Duodenal mucosa (tissue), 2 donors: ENCODE results near the gene NAALADL2.

ENCODE experiments used
- H3K27ac ChIP-seq: one replicate; pipeline ENCODE4 v1.7.0; 2013; ENCODE audit warnings: low read depth, low read length
- H3K27me3 ChIP-seq, 2 donors: one replicate each; pipeline ENCODE4 v1.7.0; 2013; ENCODE audit warnings: low read length in 2 of 2, control low read depth in 1 of 2; ENCODE audit not compliant: insufficient read depth in 2 of 2, control insufficient read depth in 1 of 2
- H3K36me3 ChIP-seq, 2 donors: one replicate each; pipeline ENCODE4 v1.7.0; 2013; ENCODE audit warnings: low read length in 2 of 2, control low read depth in 1 of 2; ENCODE audit not compliant: insufficient read depth in 2 of 2, control insufficient read depth in 1 of 2
- H3K4me1 ChIP-seq, 2 donors: one replicate each; pipeline ENCODE4 v1.7.0; 2013; ENCODE audit warnings: low read length in 2 of 2, control low read depth in 1 of 2; ENCODE audit not compliant: insufficient read depth in 2 of 2, control insufficient read depth in 1 of 2
- H3K4me3 ChIP-seq, 2 donors: one replicate each; pipeline ENCODE4 v1.7.0; 2013; ENCODE audit warnings: low read length in 2 of 2, low read depth in 1 of 2
- H3K9ac ChIP-seq, 2 donors: one replicate each; pipeline ENCODE4 v1.7.0; 2013; ENCODE audit warnings: low read length in 2 of 2, low read depth in 1 of 2
- H3K9me3 ChIP-seq, 2 donors: one replicate each; pipeline ENCODE4 v1.7.0; 2013; ENCODE audit warnings: low read length in 2 of 2, control low read depth in 1 of 2; ENCODE audit not compliant: control insufficient read depth in 1 of 2

Gene NAALADL2

GRCh38 chr3:175208326-175208725 lies 349.2 kb downstream of the NAALADL2 start:
- no peaks in the 10 kb centered on the region for H3K27me3 ChIP-seq
- no peak overlapping the region for H3K9ac ChIP-seq
- no peaks in the 10 kb centered on the region for H3K9me3 ChIP-seq
- H3K27ac ChIP-seq, result no peak overlapping the region
- no peak overlapping the region for H3K4me3 ChIP-seq
- H3K36me3 ChIP-seq, result peaks cover 0 to 2% of the 10 kb centered on the region in 2 donors
- H3K4me1 ChIP-seq, result no peaks in the 10 kb centered on the region

GRCh38 chr3:175211466-175211865 lies 352.3 kb downstream of the NAALADL2 start:
- H3K27me3 ChIP-seq, result no peaks in the 10 kb centered on the region
- no peak overlapping the region for H3K27ac ChIP-seq
- no peaks in the 10 kb centered on the region for H3K36me3 ChIP-seq
- H3K4me3 ChIP-seq, result no peak overlapping the region
- no peaks in the 10 kb centered on the region for H3K9me3 ChIP-seq
- H3K9ac ChIP-seq, result no peak overlapping the region
- no peaks in the 10 kb centered on the region for H3K4me1 ChIP-seq

GRCh38 chr3:175212896-175213295 lies 353.8 kb downstream of the NAALADL2 start:
- Histone ChIP-seq H3K9me3 (no peaks in the 10 kb centered on the region), H3K27me3 (no peaks in the 10 kb centered on the region), H3K36me3 (no peaks in the 10 kb centered on the region)

GRCh38 chr3:175214216-175214615 lies 355.1 kb downstream of the NAALADL2 start:
- H3K4me3 ChIP-seq, result no peak overlapping the region
- no peaks in the 10 kb centered on the region for H3K9me3 ChIP-seq
- no peaks in the 10 kb centered on the region for H3K4me1 ChIP-seq
- H3K27me3 ChIP-seq, result no peaks in the 10 kb centered on the region
- no peaks in the 10 kb centered on the region for H3K36me3 ChIP-seq
- H3K27ac ChIP-seq, result no peak overlapping the region
- H3K9ac ChIP-seq, result no peak overlapping the region

More at GRCh38 chr3:175212896-175213295, 353.8 kb downstream of the NAALADL2 start:
- Histone ChIP-seq H3K27ac (no peak overlapping the region), H3K4me1 (no peaks in the 10 kb centered on the region), H3K9ac (no peak overlapping the region), H3K4me3 (no peak overlapping the region)

GRCh38 chr3:175215833-175216232 lies 356.7 kb downstream of the NAALADL2 start:
- Histone ChIP-seq H3K9ac (no peak overlapping the region), H3K27me3 (no peaks in the 10 kb centered on the region), H3K4me3 (no peak overlapping the region), H3K36me3 (no peaks in the 10 kb centered on the region), H3K9me3 (no peaks in the 10 kb centered on the region), H3K4me1 (no peaks in the 10 kb centered on the region), H3K27ac (no peak overlapping the region)

- no peak overlapping the region for H3K4me3 ChIP-seq
- no peak overlapping the region for H3K27ac ChIP-seq
- no peaks in the 10 kb centered on the region for H3K9me3 ChIP-seq
- H3K36me3 ChIP-seq, result no peaks in the 10 kb centered on the region
- no peak overlapping the region for H3K9ac ChIP-seq
- H3K27me3 ChIP-seq, result no peaks in the 10 kb centered on the region
- H3K4me1 ChIP-seq, result peaks cover 0 to 5% of the 10 kb centered on the region in 2 donors
These were observed 363.2 kb downstream of the NAALADL2 start for GRCh38 chr3:175222356-175222755.

GRCh38 chr3:175224051-175224450 lies 364.9 kb downstream of the NAALADL2 start:
- H3K27me3 ChIP-seq, result no peaks in the 10 kb centered on the region
- H3K9me3 ChIP-seq, result no peaks in the 10 kb centered on the region
- H3K27ac ChIP-seq, result no peak overlapping the region
- H3K4me3 ChIP-seq, result no peak overlapping the region
- H3K36me3 ChIP-seq, result no peaks in the 10 kb centered on the region
- H3K9ac ChIP-seq, result no peak overlapping the region
- H3K4me1 ChIP-seq, result peaks cover 0 to 5% of the 10 kb centered on the region in 2 donors

- H3K27ac ChIP-seq, result no peak overlapping the region
- H3K9me3 ChIP-seq, result no peaks in the 10 kb centered on the region
- no peak overlapping the region for H3K9ac ChIP-seq
- no peaks in the 10 kb centered on the region for H3K36me3 ChIP-seq
- no peaks in the 10 kb centered on the region for H3K27me3 ChIP-seq
- H3K4me1 ChIP-seq, result peaks cover 0 to 5% of the 10 kb centered on the region in 2 donors
- no peak overlapping the region for H3K4me3 ChIP-seq
These were observed 367.3 kb downstream of the NAALADL2 start for GRCh38 chr3:175226444-175226843.

- Histone ChIP-seq H3K9me3 (no peaks in the 10 kb centered on the region), H3K27me3 (no peaks in the 10 kb centered on the region), H3K27ac (no peak overlapping the region), H3K36me3 (no peaks in the 10 kb centered on the region), H3K9ac (no peak overlapping the region), H3K4me3 (no peak overlapping the region), H3K4me1 (peaks cover 0 to 5% of the 10 kb centered on the region in 2 donors)
These were observed 368.0 kb downstream of the NAALADL2 start for GRCh38 chr3:175227126-175227525.

- H3K4me1 ChIP-seq, result no peaks in the 10 kb centered on the region
- H3K4me3 ChIP-seq, result no peak overlapping the region
- no peaks in the 10 kb centered on the region for H3K27me3 ChIP-seq
- no peak overlapping the region for H3K27ac ChIP-seq
- no peak overlapping the region for H3K9ac ChIP-seq
- no peaks in the 10 kb centered on the region for H3K9me3 ChIP-seq
- H3K36me3 ChIP-seq, result no peaks in the 10 kb centered on the region
These were observed 375.1 kb downstream of the NAALADL2 start for GRCh38 chr3:175233957-175234940.
